GM19025 (cell line): ENCODE data around the gene MINDY1.

ENCODE experiments used
- ATAC-seq: cut with Tn5 transposase; IDR thresholded peaks from one replicate; pipeline ENCODE4 v1.9.1; 2021; ENCODE audit warnings: mild to moderate bottlenecking, low read depth, moderate library complexity; ENCODE audit not compliant: unreplicated experiment

Gene MINDY1, protein sequence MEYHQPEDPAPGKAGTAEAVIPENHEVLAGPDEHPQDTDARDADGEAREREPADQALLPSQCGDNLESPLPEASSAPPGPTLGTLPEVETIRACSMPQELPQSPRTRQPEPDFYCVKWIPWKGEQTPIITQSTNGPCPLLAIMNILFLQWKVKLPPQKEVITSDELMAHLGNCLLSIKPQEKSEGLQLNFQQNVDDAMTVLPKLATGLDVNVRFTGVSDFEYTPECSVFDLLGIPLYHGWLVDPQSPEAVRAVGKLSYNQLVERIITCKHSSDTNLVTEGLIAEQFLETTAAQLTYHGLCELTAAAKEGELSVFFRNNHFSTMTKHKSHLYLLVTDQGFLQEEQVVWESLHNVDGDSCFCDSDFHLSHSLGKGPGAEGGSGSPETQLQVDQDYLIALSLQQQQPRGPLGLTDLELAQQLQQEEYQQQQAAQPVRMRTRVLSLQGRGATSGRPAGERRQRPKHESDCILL

GRCh38 chr1:151006327-151007052, at the start of gene MINDY1:
TSS of gene MINDY1 (minus strand) at chr1:151006902. CDS start at chr1:151002617, 4,285 bp downstream.
- no peak for ATAC-seq

- ATAC-seq = no peak
Observed at GRCh38 chr1:151056149-151056548, 49.4 kb upstream of the MINDY1 start.

- no peak for ATAC-seq
Observed at GRCh38 chr1:151055581-151055980, 48.9 kb upstream of the MINDY1 start.

DNA sequence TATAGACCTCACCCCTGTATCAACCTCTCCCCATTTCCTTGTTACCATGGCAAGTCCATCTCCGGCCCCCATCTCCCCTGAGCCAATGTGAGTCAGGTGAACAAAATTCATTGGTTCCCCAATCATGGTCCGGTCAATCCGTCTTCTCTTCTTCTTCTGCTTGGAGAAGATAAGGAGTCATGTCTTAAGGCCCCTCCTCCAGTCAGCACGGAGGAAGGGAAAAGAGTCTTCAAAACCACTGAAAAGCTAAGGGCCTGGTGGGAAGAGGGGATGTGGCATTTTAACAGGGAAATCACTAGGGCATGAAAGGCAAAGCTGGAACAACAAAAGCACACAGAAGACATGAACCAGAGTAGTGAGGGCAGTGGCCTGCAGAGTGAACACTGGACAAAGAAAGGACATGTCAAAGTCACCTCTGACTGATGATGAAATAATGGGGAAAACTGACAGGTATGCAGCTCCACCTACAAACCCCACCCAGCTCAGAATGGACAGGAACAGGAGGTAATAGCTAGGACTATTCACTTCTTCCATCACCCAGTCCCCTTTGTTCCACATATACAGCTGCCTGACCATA, 48.4 kb upstream of the MINDY1 start:
- ATAC-seq = no peak

GRCh38 chr1:151051356-151052009, 44.8 kb upstream of the MINDY1 start:
- no peak for ATAC-seq

DNA sequence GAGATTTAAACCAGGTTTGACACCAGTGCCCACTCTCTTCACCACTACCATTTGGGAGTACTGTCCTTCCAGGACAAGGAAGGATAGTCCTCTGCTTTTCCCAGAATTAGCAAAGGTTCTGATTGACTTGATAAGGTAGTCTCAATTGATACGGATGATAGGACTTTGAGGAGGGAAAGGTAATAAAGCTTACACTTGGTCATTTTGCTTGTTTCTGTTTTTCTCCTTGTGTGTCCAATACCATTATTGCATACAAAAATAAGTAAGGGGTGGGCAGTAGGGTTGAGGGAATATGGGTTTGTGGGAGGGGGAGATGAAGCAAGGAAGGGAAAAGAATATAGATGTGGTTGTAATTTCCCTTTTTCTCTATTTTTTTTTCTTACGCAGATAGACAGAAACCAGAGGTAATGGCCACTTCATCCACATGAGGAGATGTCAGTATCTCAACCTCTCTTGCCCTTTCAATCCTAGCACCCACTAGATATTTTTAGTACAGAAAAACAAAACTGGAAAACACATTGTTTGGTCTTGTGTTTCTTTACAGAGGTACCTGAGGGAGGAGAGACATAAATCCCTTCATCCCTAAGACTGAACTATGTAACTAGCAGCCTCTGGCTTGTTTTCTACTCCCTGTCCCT, 43.5 kb upstream of the MINDY1 start:
- ATAC-seq = no peak

DNA sequence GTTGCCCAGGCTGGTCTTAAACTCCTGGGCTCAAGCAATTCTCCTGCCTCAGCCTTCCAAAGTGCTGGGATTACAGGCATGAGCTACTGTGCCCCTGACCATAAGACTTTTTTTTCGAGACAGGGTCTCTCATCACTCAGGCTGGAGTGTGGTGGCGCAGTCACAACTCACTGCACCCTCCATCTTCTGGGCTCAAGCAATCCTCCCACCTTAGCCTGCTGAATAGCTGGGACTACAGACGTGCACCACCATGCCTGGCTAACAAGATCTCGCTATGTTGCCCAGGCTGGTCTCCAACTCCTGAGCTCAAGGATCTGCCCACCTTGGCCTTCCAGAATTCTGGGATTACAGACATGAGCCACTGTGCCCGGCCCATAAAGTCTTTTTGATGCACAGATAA, 42.8 kb upstream of the MINDY1 start:
- no peak for ATAC-seq

GRCh38 chr1:151048645-151049032, 41.9 kb upstream of the MINDY1 start:
- ATAC-seq = no peak

GRCh38 chr1:151047925-151048644, 41.4 kb upstream of the MINDY1 start:
- ATAC-seq = no peak

GRCh38 chr1:151047591-151047924, 40.9 kb upstream of the MINDY1 start, which contains the start of gene C1orf56:
TSS of gene C1orf56 (plus strand) at chr1:151047751. CDS start at chr1:151047848, 97 bp downstream.
- ATAC-seq = no peak

GRCh38 chr1:151043163-151043562, 36.5 kb upstream of the MINDY1 start:
- no peak for ATAC-seq

GRCh38 chr1:151039521-151039920, 32.8 kb upstream of the MINDY1 start:
- no peak for ATAC-seq

GRCh38 chr1:151037032-151037431, 30.3 kb upstream of the MINDY1 start:
- no peak for ATAC-seq

GRCh38 chr1:151036356-151036755, 29.7 kb upstream of the MINDY1 start, which contains the start of gene BNIPL:
TSS of gene BNIPL (plus strand) at chr1:151036586. CDS start at chr1:151036726, 140 bp downstream.
- ATAC-seq = no peak

- ATAC-seq = no peak
Observed at GRCh38 chr1:151035167-151035566, 28.5 kb upstream of the MINDY1 start.

DNA sequence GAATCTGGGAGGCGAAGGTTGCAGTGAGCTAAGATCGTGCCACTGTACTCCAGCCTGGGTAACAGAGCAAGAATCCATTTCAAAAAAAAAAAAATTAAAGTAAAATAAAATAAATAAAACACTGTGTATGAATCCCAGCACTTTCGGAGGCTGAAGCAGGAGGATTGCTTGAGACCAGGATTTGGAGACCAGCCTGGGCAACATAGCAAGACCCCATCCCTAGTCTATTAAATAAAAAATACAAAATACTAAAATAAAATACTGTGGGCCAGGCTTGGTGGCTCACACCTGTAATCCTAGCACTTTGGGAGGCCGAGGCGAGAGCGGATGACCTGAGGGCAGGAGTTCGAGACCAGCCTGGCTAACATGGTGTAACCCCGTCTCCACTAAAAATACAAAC, 25.5 kb upstream of the MINDY1 start:
- no peak for ATAC-seq

DNA sequence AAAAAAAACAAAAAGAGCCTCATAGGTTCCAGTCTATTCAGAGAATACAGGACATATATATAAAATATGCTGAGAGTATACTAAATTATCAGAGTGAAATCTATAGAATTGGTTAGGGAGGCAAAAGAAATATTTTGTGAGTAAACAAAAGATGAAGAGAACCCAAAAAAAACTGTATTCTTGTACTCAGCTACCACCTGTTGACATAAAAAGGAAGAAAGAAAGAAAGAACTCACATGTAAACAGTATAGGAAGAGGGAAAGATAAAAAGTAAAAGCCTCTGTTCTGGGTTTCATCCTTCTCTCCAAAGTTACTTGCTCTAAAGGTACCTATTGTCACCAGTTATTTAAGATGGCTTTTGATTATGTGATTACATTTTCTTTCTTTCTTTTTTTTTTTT, 19.8 kb upstream of the MINDY1 start:
- no peak for ATAC-seq

- no peak for ATAC-seq
Observed at GRCh38 chr1:151024540-151025146, 17.9 kb upstream of the MINDY1 start.

GRCh38 chr1:151013518-151013917, 6.8 kb upstream of the MINDY1 start:
- no peak for ATAC-seq
